ENCODE measurements around the gene TRIM25. TPM values are rescaled to one million over a fixed set of nuclear protein-coding genes. Genes with fewer than 3 reads are reported as not detected.

TRIM25 gene
- total and polyA plus RNA-seq, 2 of the 8 experiments (the other 6 are each of a cell fraction or from before 2014, with no cell fraction given): 16.6 to 38.9 TPM

DNA sequence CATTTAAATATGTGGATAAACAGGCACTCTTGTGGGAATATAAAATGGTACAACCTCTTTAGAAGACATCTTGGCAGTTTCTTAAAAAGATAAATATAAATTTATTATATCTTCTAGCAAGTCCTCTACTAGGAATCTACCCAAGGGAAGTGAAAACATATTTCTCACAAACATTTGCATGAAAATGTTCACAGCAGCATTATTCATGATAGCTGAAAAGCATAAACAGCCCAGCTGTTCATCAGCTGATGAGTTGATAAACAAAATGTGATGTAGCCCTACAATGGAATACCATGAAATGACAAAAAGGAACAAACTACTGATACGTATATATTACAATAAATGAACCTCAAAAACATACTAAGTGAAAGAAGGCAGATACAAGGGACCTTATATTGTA lies 67.9 kb downstream of the TRIM25 start:
- WGBS, 2 experiments (ENCODE audit: extremely low coverage in 1 of 2, insufficient coverage in 1 of 2, insufficient read length in 1 of 2, insufficient replicate concordance in 2 of 2, low coverage in 1 of 2, low lambda C conversion rate in 2 of 2, missing lambda C conversion rate in 1 of 2): 92% methylated on average over 1 of the region's 1 CpG; no CpG with 5 or more reads in 1 of the 2 experiments
- no peaks in the 10 kb centered on the region for H3K79me1 ChIP-seq (ENCODE audit: low read depth, low read length)
- POLR2A ChIA-PET (ENCODE audit: partially characterized antibody): no interaction called here

More for the DNA sequence above, 67.9 kb downstream of the TRIM25 start:
- no peaks in the 10 kb centered on the region for H3K27me3 ChIP-seq (replicated peaks in 1 of 4; ENCODE audit: control insufficient read depth in 3 of 4, extremely low read depth in 1 of 4, insufficient read depth in 3 of 4, low read length in 3 of 4)
- no peak overlapping the region for H3K4ac ChIP-seq (replicated peaks; ENCODE audit: insufficient read length, low read depth, low read length)
- H3K56ac ChIP-seq (replicated peaks; ENCODE audit: insufficient read length, low read depth, low read length): no peak overlapping the region
- H4K91ac ChIP-seq (replicated peaks; ENCODE audit: insufficient read length, low read length): no peak overlapping the region
- H3K36me3 ChIP-seq (ENCODE audit: control insufficient read depth in 2 of 4, insufficient read depth in 4 of 4, low read length in 3 of 4): peaks cover 0 to 10% (median 4%) of the 10 kb centered on the region in 4 experiments; a peak in 2 of 8 replicates
- H3K14ac ChIP-seq (ENCODE audit: insufficient read length): no peak overlapping the region
- no peaks in the 10 kb centered on the region for H3K9me3 ChIP-seq (ENCODE audit: insufficient read depth in 2 of 2, low read depth in 1 of 2, low read length in 1 of 2)
- H4K8ac ChIP-seq (ENCODE audit: extremely low read depth, insufficient read depth, low read length): no peak overlapping the region
- no peaks in the 10 kb centered on the region for H3K23me2 ChIP-seq (ENCODE audit: low read depth, low read length)
- TF ChIP-seq ZNF274 (IDR thresholded peaks at IDR 0.05; ENCODE audit: borderline replicate concordance, extremely low read depth, low read length) (no peak), SIN3A (conservative IDR thresholded peaks at IDR 0.05 in 1 of 2, IDR thresholded peaks at IDR 0.05 in 1 of 2; ENCODE audit: low read depth in 1 of 2, low read length in 2 of 2) (no peak), CBX8 (IDR thresholded peaks at IDR 0.05; ENCODE audit: borderline replicate concordance, low read depth, low read length) (no peak), KDM4A (IDR thresholded peaks at IDR 0.05; ENCODE audit: low read depth, low read length, severe bottlenecking) (no peak), SP2 (IDR thresholded peaks at IDR 0.05; ENCODE audit: low read length) (no peak)
- H3K18ac ChIP-seq (ENCODE audit: extremely low read depth, low read length): no peak overlapping the region
- H3K4me1 ChIP-seq (replicated peaks in 1 of 4; ENCODE audit: control insufficient read depth in 3 of 4, insufficient read depth in 4 of 4, low read length in 3 of 4): no peaks in the 10 kb centered on the region
- H2BK5ac ChIP-seq (ENCODE audit: low read depth, low read length): no peak overlapping the region
- no peak overlapping the region for H4K5ac ChIP-seq (ENCODE audit: insufficient read length, low read depth, low read length)
- no peaks in the 10 kb centered on the region for H4K20me1 ChIP-seq (replicated peaks in 1 of 2; ENCODE audit: control insufficient read depth in 1 of 2, insufficient read depth in 2 of 2, low read length in 2 of 2)
- no peak overlapping the region for H3K27ac ChIP-seq (ENCODE audit: low read depth, low read length)
- DNase-seq (ENCODE audit: low read depth in 1 of 2, low spot score in 2 of 2) (no peak), FAIRE-seq (no peak)
- no peak overlapping the region for H2BK120ac ChIP-seq (replicated peaks; ENCODE audit: low read depth, low read length)
- H2BK15ac ChIP-seq (ENCODE audit: low read length): no peak overlapping the region
- H2AFZ ChIP-seq (ENCODE audit: low read length): no peak overlapping the region
- H2BK12ac ChIP-seq (ENCODE audit: low read depth, low read length): no peak overlapping the region
- no peak overlapping the region for H3K4me2 ChIP-seq (ENCODE audit: insufficient read depth in 1 of 2, low read depth in 2 of 2, low read length in 2 of 2)
- H2AK5ac ChIP-seq (ENCODE audit: low read depth, low read length): no peak overlapping the region
- H3K4me3 ChIP-seq (ENCODE audit: extremely low read depth in 1 of 4, insufficient read depth in 2 of 4, low read depth in 3 of 4, low read length in 4 of 4): no peak overlapping the region
- no peak overlapping the region for H2BK20ac ChIP-seq (ENCODE audit: low read length)
- H3K79me2 ChIP-seq (ENCODE audit: control insufficient read depth in 1 of 2, insufficient read depth in 2 of 2, low read length in 2 of 2): no peaks in the 10 kb centered on the region
- no peak overlapping the region for H3K23ac ChIP-seq (ENCODE audit: insufficient read length)
- H3K9ac ChIP-seq (replicated peaks in 1 of 4; ENCODE audit: extremely low read depth in 1 of 4, low read depth in 3 of 4, low read length in 3 of 4): no peak overlapping the region
- CTCF ChIA-PET (ENCODE audit: partially characterized antibody): interaction anchor here (1.5 kb wide), 1 partner anchor 94 kb away, joined by 3 read pairs; no protein-coding TSS in a partner anchor

All from H1 (cell line).